Liver (tissue), 9 donors: ENCODE data around the gene HOXA1. TPM values are rescaled to one million over a fixed set of nuclear protein-coding genes. Genes with fewer than 3 reads are reported as not detected.

Source experiments
- DNase-seq: peaks from one replicate; pipeline ENCODE4 v3.0.0-alpha.2; 2017; ENCODE audit warnings: low spot score
- H3K27ac ChIP-seq, 2 donors: one replicate each; pipeline ENCODE4 v1.7.0; 2013; ENCODE audit warnings: inconsistent platforms in 2 of 2, low read length in 2 of 2, control low read depth in 1 of 2, low read depth in 1 of 2, mild to moderate bottlenecking in 1 of 2
- H3K27me3 ChIP-seq, 4 donors: one replicate each; pipeline versions ENCODE4 v1.6.1 to v1.7.0; 2013; ENCODE audit warnings: low read length in 3 of 4, inconsistent platforms in 1 of 4, mild to moderate bottlenecking in 1 of 4, moderate library complexity in 1 of 4; ENCODE audit not compliant: control insufficient read depth in 4 of 4, insufficient read depth in 4 of 4
- H3K36me3 ChIP-seq, 4 donors: one replicate each; pipeline versions ENCODE4 v1.6.1 to v1.7.0; 2013; ENCODE audit warnings: low read length in 3 of 4, mild to moderate bottlenecking in 3 of 4, low read depth in 1 of 4, moderate library complexity in 1 of 4; ENCODE audit not compliant: control insufficient read depth in 4 of 4, insufficient read depth in 3 of 4
- H3K4me1 ChIP-seq, 4 donors: one replicate each; pipeline versions ENCODE4 v1.6.1 to v1.7.0; 2013; ENCODE audit warnings: low read length in 3 of 4, mild to moderate bottlenecking in 3 of 4, moderate library complexity in 1 of 4; ENCODE audit not compliant: control insufficient read depth in 4 of 4, insufficient read depth in 4 of 4
- H3K4me3 ChIP-seq, 3 donors: one replicate each; pipeline versions ENCODE4 v1.6.1 to v1.7.0; 2013; ENCODE audit warnings: low read length in 3 of 3, control low read depth in 1 of 3, low read depth in 1 of 3, mild to moderate bottlenecking in 1 of 3
- H3K9ac ChIP-seq, 2 donors: one replicate each; pipeline ENCODE4 v1.7.0; 2013; ENCODE audit warnings: low read length in 2 of 2, mild to moderate bottlenecking in 2 of 2, moderate library complexity in 2 of 2, control low read depth in 1 of 2, low read depth in 1 of 2
- H3K9me3 ChIP-seq, 4 donors: one replicate each; pipeline versions ENCODE4 v1.6.1 to v1.7.0; 2013; ENCODE audit warnings: low read length in 3 of 4; ENCODE audit not compliant: control insufficient read depth in 4 of 4
- ATF3 ChIP-seq: IDR thresholded peaks from 2 replicates; pipeline ENCODE4 v1.6.1; 2016; ENCODE audit warnings: antibody characterized with exemption
- CTCF ChIP-seq: fragments of 150-350 bp; IDR thresholded peaks from 2 replicates; pipeline ENCODE4 v1.5.1; 2017; ENCODE audit warnings: improper control_type of control experiment, low read depth, low read length; ENCODE audit not compliant: missing input control
- EGR1 ChIP-seq, 2 donors: IDR thresholded peaks; 2 replicates each; pipeline ENCODE4 v1.6.1; 2016 to 2018; ENCODE audit warnings: antibody characterized with exemption in 2 of 2, low read depth in 2 of 2
- FOXA1 ChIP-seq: IDR thresholded peaks from 2 replicates; pipeline ENCODE4 v1.6.1; 2016; ENCODE audit warnings: antibody characterized with exemption
- FOXA2 ChIP-seq: IDR thresholded peaks from 2 replicates; pipeline ENCODE4 v1.6.1; 2016; ENCODE audit warnings: antibody characterized with exemption
- GABPA ChIP-seq, 2 donors: IDR thresholded peaks in 1 of 2; conservative IDR thresholded peaks in 1 of 2; 2 replicates each; pipeline ENCODE4 v1.6.1; 2016; ENCODE audit warnings: antibody characterized with exemption in 2 of 2, mild to moderate bottlenecking in 1 of 2, moderate library complexity in 1 of 2
- HNF4A ChIP-seq, 2 donors: conservative IDR thresholded peaks; 2 replicates each; pipeline ENCODE4 v1.6.1; 2016; ENCODE audit warnings: antibody characterized with exemption in 2 of 2, mild to moderate bottlenecking in 2 of 2
- HNF4G ChIP-seq: IDR thresholded peaks from 2 replicates; pipeline ENCODE4 v1.6.1; 2016; ENCODE audit warnings: antibody characterized with exemption
- MAX ChIP-seq: IDR thresholded peaks from 2 replicates; pipeline ENCODE4 v1.6.1; 2016; ENCODE audit warnings: antibody characterized with exemption
- NR2F2 ChIP-seq: IDR thresholded peaks from 2 replicates; pipeline ENCODE4 v1.6.1; 2016; ENCODE audit warnings: antibody characterized with exemption
- RAD21 ChIP-seq, 2 donors: IDR thresholded peaks; 2 replicates each; pipeline ENCODE4 v1.6.1; 2016; ENCODE audit warnings: antibody characterized with exemption in 2 of 2, mild to moderate bottlenecking in 2 of 2
- RXRA ChIP-seq, 2 donors: IDR thresholded peaks; 2 replicates each; pipeline ENCODE4 v1.6.1; 2017 to 2018; ENCODE audit warnings: antibody characterized with exemption in 2 of 2, mild to moderate bottlenecking in 1 of 2
- SP1 ChIP-seq: IDR thresholded peaks from 2 replicates; pipeline ENCODE4 v1.6.1; 2018; ENCODE audit warnings: antibody characterized with exemption, mild to moderate bottlenecking
- TAF1 ChIP-seq: conservative IDR thresholded peaks from 2 replicates; pipeline ENCODE4 v1.6.1; 2016; ENCODE audit warnings: antibody characterized with exemption, mild to moderate bottlenecking
- YY1 ChIP-seq: IDR thresholded peaks from 2 replicates; pipeline ENCODE4 v1.6.1; 2016; ENCODE audit warnings: antibody characterized with exemption, mild to moderate bottlenecking
- WGBS: extraction: QIAGEN DNeasy Blood & Tissue Kit; methylation state at CpG from one replicate; pipeline ENCODE4 v1.1.7; 2013; 5-methylcytosine and 5-hydroxymethylcytosine counted together
- polyA plus RNA-seq, 2 donors: library from polyadenylated mRNA; stranded (reverse) in 1 of 2; unstranded in 1 of 2; fragments of 200-250 nt in 1 of 2; fragments of >200 nt in 1 of 2; fragmentation: Nextera tagmentation in 1 of 2; extraction: Ambion mirVana in 1 of 2; gene quantifications; one replicate each; pipeline versions ENCODE4 v1.2.1 to v1.2.3, GENCODE V29; 2013 to 2015
- total RNA-seq, 2 donors: library from RNA; depleted of rRNA; stranded (reverse); fragments of >200 nt; gene quantifications; one replicate each; pipeline ENCODE4 v1.2.3, GENCODE V29; 2014
- TF ChIP-seq, protein P1 (sequence below): IDR thresholded peaks from 2 replicates; pipeline ENCODE4 v1.6.1; 2016; ENCODE audit warnings: antibody characterized with exemption
- TF ChIP-seq, protein P2 (sequence below): IDR thresholded peaks from 2 replicates; pipeline ENCODE4 v1.6.1; 2016; ENCODE audit warnings: antibody characterized with exemption, mild to moderate bottlenecking
- donor health status: healthy.
- donor health status: healthy.
- donor health status: healthy.
- donor health status: healthy.
- donor health status: healthy.

The HOXA1 gene
- total and polyA plus RNA-seq, 4 donors = 0.08 to 0.28 (median 0.21) TPM

GRCh38 chr7:27141137-27141922, 45.5 kb upstream of the HOXA1 start:
- TF ChIP-seq EGR1 (IDR thresholded peaks at IDR 0.05; ENCODE audit: low read depth in 2 of 2) (no peak), RXRA (IDR thresholded peaks at IDR 0.05) (no peak), MAX (no peak), HNF4A (conservative IDR thresholded peaks at IDR 0.05) (no peak)
- WGBS = 34% methylated on average over 18 of the region's 18 CpGs
- Histone ChIP-seq H3K36me3 (no peaks in the 10 kb centered on the region), H3K9me3 (peaks cover 0 to 11% (median 0%) of the 10 kb centered on the region in 4 donors), H3K27ac (no peak overlapping the region), H3K4me1 (peaks cover 0 to 14% (median 8%) of the 10 kb centered on the region in 4 donors), H3K27me3 (peaks cover 6 to 27% (median 14%) of the 10 kb centered on the region in 4 donors), H3K9ac (no peak overlapping the region), H3K4me3 (no peak overlapping the region)
- DNase-seq = no peak

DNA sequence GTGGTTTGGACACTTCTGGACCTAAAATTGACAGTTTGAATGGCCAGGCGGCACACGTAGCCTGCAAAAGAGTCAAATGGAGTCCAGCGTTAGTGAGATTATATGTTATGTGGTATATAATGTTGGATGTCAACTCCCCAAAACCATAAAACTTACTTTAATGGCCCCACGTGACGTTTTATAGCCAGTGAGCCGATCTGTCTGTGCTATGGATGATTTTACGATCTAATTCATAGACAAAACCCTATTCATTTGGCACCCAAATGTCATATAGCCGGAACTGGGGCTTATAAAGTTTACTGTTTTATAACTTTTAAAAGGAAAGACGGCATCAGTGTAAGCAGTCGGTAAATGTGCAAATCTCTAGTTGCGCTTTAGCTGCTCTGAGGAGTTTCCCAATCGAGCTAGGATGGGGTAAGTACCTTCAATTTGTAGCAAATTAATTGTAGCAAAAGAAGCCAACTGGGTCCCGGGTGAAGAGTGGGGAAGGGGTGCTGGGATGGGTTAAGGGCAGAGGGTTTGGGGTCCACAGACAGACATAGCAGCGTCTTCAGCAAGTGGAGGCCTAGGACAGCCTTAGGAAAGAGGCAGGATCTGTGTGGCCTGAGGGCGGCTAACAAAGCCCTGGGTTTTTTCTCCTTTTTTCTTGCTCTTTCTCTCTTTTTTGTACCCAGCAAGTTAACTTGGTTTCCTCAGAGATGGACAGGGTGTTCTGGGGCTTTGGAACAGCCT, 44.5 kb upstream of the HOXA1 start:
- peaks cover 6 to 25% (median 14%) of the 10 kb centered on the region in 4 donors for H3K27me3 ChIP-seq
- no peak overlapping the region for H3K27ac ChIP-seq
- H3K4me3 ChIP-seq = no peak overlapping the region
- no peaks in the 10 kb centered on the region for H3K36me3 ChIP-seq
- TF ChIP-seq FOXA1 = no peak
- no peak for TF ChIP-seq TAF1
- TF ChIP-seq, protein P1, sequence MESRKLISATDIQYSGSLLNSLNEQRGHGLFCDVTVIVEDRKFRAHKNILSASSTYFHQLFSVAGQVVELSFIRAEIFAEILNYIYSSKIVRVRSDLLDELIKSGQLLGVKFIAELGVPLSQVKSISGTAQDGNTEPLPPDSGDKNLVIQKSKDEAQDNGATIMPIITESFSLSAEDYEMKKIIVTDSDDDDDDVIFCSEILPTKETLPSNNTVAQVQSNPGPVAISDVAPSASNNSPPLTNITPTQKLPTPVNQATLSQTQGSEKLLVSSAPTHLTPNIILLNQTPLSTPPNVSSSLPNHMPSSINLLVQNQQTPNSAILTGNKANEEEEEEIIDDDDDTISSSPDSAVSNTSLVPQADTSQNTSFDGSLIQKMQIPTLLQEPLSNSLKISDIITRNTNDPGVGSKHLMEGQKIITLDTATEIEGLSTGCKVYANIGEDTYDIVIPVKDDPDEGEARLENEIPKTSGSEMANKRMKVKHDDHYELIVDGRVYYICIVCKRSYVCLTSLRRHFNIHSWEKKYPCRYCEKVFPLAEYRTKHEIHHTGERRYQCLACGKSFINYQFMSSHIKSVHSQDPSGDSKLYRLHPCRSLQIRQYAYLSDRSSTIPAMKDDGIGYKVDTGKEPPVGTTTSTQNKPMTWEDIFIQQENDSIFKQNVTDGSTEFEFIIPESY = no peak
- H3K9ac ChIP-seq = no peak overlapping the region
- DNase-seq = no peak
- 40% methylated on average over 15 of the region's 15 CpGs for WGBS
- H3K9me3 ChIP-seq = peaks cover 0 to 9% (median 0%) of the 10 kb centered on the region in 4 donors
- peaks cover 0 to 14% (median 8%) of the 10 kb centered on the region in 4 donors for H3K4me1 ChIP-seq

- Histone ChIP-seq H3K4me3 (no peak overlapping the region), H3K27me3 (peaks cover 6 to 22% (median 14%) of the 10 kb centered on the region in 4 donors), H3K27ac (no peak overlapping the region), H3K9me3 (peaks cover 0 to 9% (median 0%) of the 10 kb centered on the region in 4 donors), H3K4me1 (peaks cover 0 to 14% (median 6%) of the 10 kb centered on the region in 4 donors), H3K36me3 (no peaks in the 10 kb centered on the region), H3K9ac (no peak overlapping the region)
- 27% methylated on average over 53 of the region's 53 CpGs for WGBS
- DNase-seq = no peak
- no peak for TF ChIP-seq FOXA2
- TF ChIP-seq, protein P2, sequence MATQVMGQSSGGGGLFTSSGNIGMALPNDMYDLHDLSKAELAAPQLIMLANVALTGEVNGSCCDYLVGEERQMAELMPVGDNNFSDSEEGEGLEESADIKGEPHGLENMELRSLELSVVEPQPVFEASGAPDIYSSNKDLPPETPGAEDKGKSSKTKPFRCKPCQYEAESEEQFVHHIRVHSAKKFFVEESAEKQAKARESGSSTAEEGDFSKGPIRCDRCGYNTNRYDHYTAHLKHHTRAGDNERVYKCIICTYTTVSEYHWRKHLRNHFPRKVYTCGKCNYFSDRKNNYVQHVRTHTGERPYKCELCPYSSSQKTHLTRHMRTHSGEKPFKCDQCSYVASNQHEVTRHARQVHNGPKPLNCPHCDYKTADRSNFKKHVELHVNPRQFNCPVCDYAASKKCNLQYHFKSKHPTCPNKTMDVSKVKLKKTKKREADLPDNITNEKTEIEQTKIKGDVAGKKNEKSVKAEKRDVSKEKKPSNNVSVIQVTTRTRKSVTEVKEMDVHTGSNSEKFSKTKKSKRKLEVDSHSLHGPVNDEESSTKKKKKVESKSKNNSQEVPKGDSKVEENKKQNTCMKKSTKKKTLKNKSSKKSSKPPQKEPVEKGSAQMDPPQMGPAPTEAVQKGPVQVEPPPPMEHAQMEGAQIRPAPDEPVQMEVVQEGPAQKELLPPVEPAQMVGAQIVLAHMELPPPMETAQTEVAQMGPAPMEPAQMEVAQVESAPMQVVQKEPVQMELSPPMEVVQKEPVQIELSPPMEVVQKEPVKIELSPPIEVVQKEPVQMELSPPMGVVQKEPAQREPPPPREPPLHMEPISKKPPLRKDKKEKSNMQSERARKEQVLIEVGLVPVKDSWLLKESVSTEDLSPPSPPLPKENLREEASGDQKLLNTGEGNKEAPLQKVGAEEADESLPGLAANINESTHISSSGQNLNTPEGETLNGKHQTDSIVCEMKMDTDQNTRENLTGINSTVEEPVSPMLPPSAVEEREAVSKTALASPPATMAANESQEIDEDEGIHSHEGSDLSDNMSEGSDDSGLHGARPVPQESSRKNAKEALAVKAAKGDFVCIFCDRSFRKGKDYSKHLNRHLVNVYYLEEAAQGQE = no peak
- TF ChIP-seq RXRA (IDR thresholded peaks at IDR 0.05) = no peak
- no peak for TF ChIP-seq HNF4G
- TF ChIP-seq YY1 = no peak
- TF ChIP-seq NR2F2 = no peak
- TF ChIP-seq GABPA (IDR thresholded peaks at IDR 0.05 in 1 of 2, conservative IDR thresholded peaks at IDR 0.05 in 1 of 2) = no peak
- no peak for TF ChIP-seq RAD21 (IDR thresholded peaks at IDR 0.05)
- no peak for TF ChIP-seq EGR1 (IDR thresholded peaks at IDR 0.05; ENCODE audit: low read depth in 2 of 2)
- no peak for TF ChIP-seq SP1
- TF ChIP-seq HNF4A (conservative IDR thresholded peaks at IDR 0.05) = no peak
- TF ChIP-seq CTCF = no peak
- TF ChIP-seq ATF3 = no peak
These were observed 43.7 kb upstream of the HOXA1 start for GRCh38 chr7:27139334-27140125.
